MCF 10A (cell line): ENCODE measurements around the gene RIPOR1. TPM values are rescaled to one million over a fixed set of nuclear protein-coding genes. Genes with fewer than 3 reads are reported as not detected.

Experiments used
- BruUV-seq: library from RNA; stranded (reverse); fragments of 400-500 nt; replicated peaks from 2 replicates; lab custom pipeline; 2021; lab: Mats Ljungman, UMichigan
- CTCF ChIA-PET: fragments of 300-600 bp; sonication (Branson Sonifier 250); formaldehyde crosslinking; extraction: SDS; loops from one replicate; lab custom pipeline; 2021; ENCODE audit warnings: antibody characterized with exemption, inconsistent platforms; lab: Yijun Ruan, JAX
- POLR2A ChIA-PET: fragments of 300-600, 350-650 bp; sonication (Branson Sonifier 250); formaldehyde crosslinking; extraction: SDS; loops from one replicate; lab custom pipeline; 2020; ENCODE audit warnings: antibody characterized with exemption, inconsistent platforms; lab: Yijun Ruan, JAX
- DNase-seq: peaks from one replicate; pipeline ENCODE4 v3.0.0-alpha.2; 2018; ENCODE audit not compliant: unreplicated experiment
- H3K27ac Mint-ChIP-seq: one replicate; pipeline ENCODE4 v1.8.0; 2022; ENCODE audit warnings: mild to moderate bottlenecking, low read depth, mixed read lengths; ENCODE audit not compliant: unreplicated experiment
- H3K27me3 Mint-ChIP-seq: one replicate; pipeline ENCODE4 v1.8.0; 2022; ENCODE audit warnings: mixed read lengths; ENCODE audit not compliant: insufficient read depth, unreplicated experiment
- H3K36me3 Mint-ChIP-seq: one replicate; pipeline ENCODE4 v1.8.0; 2022; ENCODE audit warnings: mild to moderate bottlenecking, moderate library complexity, mixed read lengths; ENCODE audit not compliant: insufficient read depth, unreplicated experiment
- H3K4me1 Mint-ChIP-seq: one replicate; pipeline ENCODE4 v1.8.0; 2022; ENCODE audit warnings: mixed read lengths; ENCODE audit not compliant: insufficient read depth, unreplicated experiment
- H3K4me3 Mint-ChIP-seq: one replicate; pipeline ENCODE4 v1.8.0; 2022; ENCODE audit warnings: mild to moderate bottlenecking, moderate library complexity, mixed read lengths; ENCODE audit not compliant: unreplicated experiment
- H3K9me3 Mint-ChIP-seq: one replicate; pipeline ENCODE4 v1.8.0; 2022; ENCODE audit warnings: mixed read lengths; ENCODE audit not compliant: unreplicated experiment
- CTCF ChIP-seq: fragments of 200-600 bp; IDR thresholded peaks from one replicate; pipeline ENCODE4 v1.8.0; 2022; ENCODE audit warnings: antibody characterized with exemption, mild to moderate bottlenecking; ENCODE audit not compliant: unreplicated experiment
- intact Hi-C: fragments of 100-400 bp; cut with micrococcal nuclease; formaldehyde crosslinking; loops from 2 replicates; pipeline ENCODE4 v1.14.1; 2022
- total RNA-seq: library from RNA; stranded (reverse); gene quantifications from 2 replicates; pipeline ENCODE4 v1.2.3, GENCODE V29; 2022

Gene RIPOR1
- total RNA-seq, 1 experiment from 2014 or later = 43.2 TPM

- Mint-ChIP-seq H3K36me3 (peaks cover 6% of the 10 kb centered on the region), H3K27me3 (no peaks in the 10 kb centered on the region), H3K9me3 (no peaks in the 10 kb centered on the region), H3K4me3 (peak overlapping the region; percentile 88), H3K4me1 (peaks cover 7% of the 10 kb centered on the region), H3K27ac (no peak overlapping the region)
- BruUV-seq = no TSS peak
- no peak for TF ChIP-seq CTCF
- intact Hi-C loops = loop anchor here (5.0 kb wide), 1 partner anchor 81 kb away; no protein-coding TSS in a partner anchor
- POLR2A ChIA-PET = interaction anchor here (0.6 to 2.8 kb wide), 23 partner anchors 10 to 387 kb away, joined by 3 to 23 read pairs (median 4); partner anchors contain the start of genes ACD, ATP6V0D1, GFOD2 and NUTF2
- no peak for DNase-seq
- CTCF ChIA-PET = interaction anchor here (0.6 to 4.6 kb wide), 17 partner anchors 10 to 513 kb away, joined by 3 to 50 read pairs (median 4); partner anchors contain the start of genes ACD, ATP6V0D1 and PARD6A
These were observed 32.8 kb downstream of the RIPOR1 start for GRCh38 chr16:67561501-67561823.

GRCh38 chr16:67561824-67562525 is 33.3 kb downstream of the RIPOR1 start:
- no peaks in the 10 kb centered on the region for H3K9me3 Mint-ChIP-seq
- BruUV-seq = TSS peak; percentile 39
- peaks cover 6% of the 10 kb centered on the region for H3K36me3 Mint-ChIP-seq
- H3K4me1 Mint-ChIP-seq = peaks cover 7% of the 10 kb centered on the region
- ChIA-PET CTCF (interaction anchor here (0.6 to 4.6 kb wide), 29 partner anchors 10 to 1622 kb away, joined by 3 to 50 read pairs (median 4); partner anchors contain the start of genes ACD, ATP6V0D1 and PARD6A), POLR2A (interaction anchor here (0.6 to 2.8 kb wide), 33 partner anchors 10 to 407 kb away, joined by 3 to 23 read pairs (median 4); partner anchors contain the start of genes ACD, ATP6V0D1, FBXL8 and GFOD2)
- H3K4me3 Mint-ChIP-seq = peak overlapping the region; percentile 88
- peak overlapping the region; percentile 81 for H3K27ac Mint-ChIP-seq
- no peaks in the 10 kb centered on the region for H3K27me3 Mint-ChIP-seq
- no peak for TF ChIP-seq CTCF
- intact Hi-C loops = loop anchor here (1.0 to 5.0 kb wide), 4 partner anchors 15 to 106 kb away; no protein-coding TSS in a partner anchor
- DNase-seq = peak; percentile 96

- Mint-ChIP-seq H3K4me3 (peak within 1 kb of the TSS; percentile 88), H3K4me1 (peaks cover 7% of the 10 kb centered on the region), H3K27ac (peak within 1 kb of the TSS; percentile 81), H3K27me3 (no peaks in the 10 kb centered on the region), H3K36me3 (peaks cover 6% of the 10 kb centered on the region), H3K9me3 (no peaks in the 10 kb centered on the region)
- ChIA-PET CTCF (interaction anchor here (0.6 to 4.6 kb wide), 26 partner anchors 9 to 1621 kb away, joined by 3 to 50 read pairs (median 4); partner anchors contain the start of genes ACD, ATP6V0D1 and PARD6A), POLR2A (interaction anchor here (0.6 to 2.8 kb wide), 24 partner anchors 9 to 407 kb away, joined by 3 to 23 read pairs (median 4); partner anchors contain the start of genes ACD, FBXL8, NUTF2 and RANBP10)
- peak; percentile 81 for DNase-seq
- peak; percentile 61 for TF ChIP-seq CTCF
- no TSS peak for BruUV-seq
- intact Hi-C loops = loop anchor here (1.0 to 5.0 kb wide), 4 partner anchors 15 to 106 kb away; no protein-coding TSS in a partner anchor
These were observed 33.9 kb downstream of the RIPOR1 start, which contains the start of gene CTCF for GRCh38 chr16:67562526-67562917. Gene CTCF (plus strand): TSS chr16:67562526. CDS start chr16:67610833, 48,307 bp downstream.
